Vagina (tissue), 2 donors: Measurements from ENCODE around the gene CSMD2. TPM values are rescaled to one million over a fixed set of nuclear protein-coding genes. Genes with fewer than 3 reads are reported as not detected.
A peak's percentile ranks its signal among the peaks of the same experiment; 100 is the strongest.

ENCODE experiments used
- DNase-seq, 2 donors: peaks; one replicate each; pipeline ENCODE4 v3.0.0-alpha.2; 2017; ENCODE audit errors: extremely low spot score in 2 of 2
- H3K27ac ChIP-seq: fragments of 200-600 bp; sonication (generic); one replicate; pipeline ENCODE4 v1.5.1; 2019
- H3K27me3 ChIP-seq: fragments of 200-600 bp; sonication (generic); one replicate; pipeline ENCODE4 v1.5.1; 2019
- H3K36me3 ChIP-seq, 2 donors: fragments of 200-600 bp; sonication (generic); one replicate each; pipeline ENCODE4 v1.5.1; 2017 to 2019
- H3K4me1 ChIP-seq: fragments of 200-600 bp; sonication (generic); one replicate; pipeline ENCODE4 v1.5.1; 2019
- H3K4me3 ChIP-seq, 2 donors: fragments of 200-600 bp; sonication (generic); 1 replicate in 1 of 2; 2 replicates in 1 of 2; pipeline ENCODE4 v1.5.1; 2016 to 2019
- H3K9me3 ChIP-seq: fragments of 200-600 bp; sonication (generic); one replicate; pipeline ENCODE4 v1.5.1; 2019
- POLR2A ChIP-seq, 2 donors: fragments of 450-650 bp; IDR thresholded peaks; one replicate each; pipeline ENCODE4 v1.6.1; 2017; ENCODE audit warnings: antibody characterized with exemption in 2 of 2, mild to moderate bottlenecking in 2 of 2, moderate library complexity in 2 of 2
- POLR2AphosphoS5 ChIP-seq, 2 donors: sonication (generic); formaldehyde crosslinking; IDR thresholded peaks; one replicate each; pipeline ENCODE4 v1.9.0; 2017; ENCODE audit warnings: antibody characterized with exemption in 2 of 2, mild to moderate bottlenecking in 2 of 2, low read depth in 1 of 2; ENCODE audit not compliant: insufficient read depth in 1 of 2
- intact Hi-C: fragments of 100-400 bp; cut with DNase I; formaldehyde crosslinking; loops from one replicate; pipeline ENCODE4 v1.15.1; 2023
- total RNA-seq: library from RNA; depleted of rRNA; stranded (reverse); fragments of >200 nt; gene quantifications from one replicate; pipeline ENCODE4 v1.2.3, GENCODE V29; 2016
- TF ChIP-seq, protein P1 (sequence below), 3 experiments: fragments of 450-650 bp in 2 of 3; fragments of 200-600 bp in 1 of 3; sonication (generic) in 1 of 3; IDR thresholded peaks; one replicate each; pipeline ENCODE4 v1.5.1; 2017 to 2019; ENCODE audit warnings: antibody characterized with exemption in 3 of 3, mild to moderate bottlenecking in 2 of 3, moderate library complexity in 2 of 3

CSMD2 gene
- total RNA-seq, 1 donor from 2014 or later = 0.25 TPM

DNA sequence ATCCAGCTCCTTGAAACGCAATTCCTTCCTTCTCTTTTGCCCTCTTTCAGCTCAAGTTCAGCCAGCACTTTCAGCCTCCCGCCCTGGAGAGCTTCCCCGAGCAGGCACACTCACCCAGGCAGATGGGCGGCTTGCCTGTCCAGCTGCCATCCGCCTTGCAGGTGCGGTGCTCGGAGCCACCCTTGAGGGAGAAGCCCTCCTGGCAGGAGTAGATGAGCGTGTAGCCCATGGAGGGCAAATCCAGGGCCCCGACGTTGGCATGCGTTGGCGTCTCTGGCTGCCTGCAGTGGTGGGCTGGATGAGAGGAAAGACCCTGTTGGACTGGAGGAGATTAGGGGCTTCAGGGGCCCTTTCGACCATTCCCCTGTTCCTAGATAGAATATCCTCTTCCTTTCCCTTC lies 632.1 kb downstream of the CSMD2 start:
- intact Hi-C loops = no loop called here
- Histone ChIP-seq H3K9me3 (no peaks in the 10 kb centered on the region), H3K27me3 (no peaks in the 10 kb centered on the region), H3K36me3 (no peaks in the 10 kb centered on the region), H3K4me1 (no peaks in the 10 kb centered on the region), H3K4me3 (no peak overlapping the region), H3K27ac (no peak overlapping the region)
- no peak for DNase-seq
- TF ChIP-seq POLR2AphosphoS5 (IDR thresholded peaks at IDR 0.05; ENCODE audit: insufficient read depth in 1 of 2, low read depth in 1 of 2) = no peak

DNA sequence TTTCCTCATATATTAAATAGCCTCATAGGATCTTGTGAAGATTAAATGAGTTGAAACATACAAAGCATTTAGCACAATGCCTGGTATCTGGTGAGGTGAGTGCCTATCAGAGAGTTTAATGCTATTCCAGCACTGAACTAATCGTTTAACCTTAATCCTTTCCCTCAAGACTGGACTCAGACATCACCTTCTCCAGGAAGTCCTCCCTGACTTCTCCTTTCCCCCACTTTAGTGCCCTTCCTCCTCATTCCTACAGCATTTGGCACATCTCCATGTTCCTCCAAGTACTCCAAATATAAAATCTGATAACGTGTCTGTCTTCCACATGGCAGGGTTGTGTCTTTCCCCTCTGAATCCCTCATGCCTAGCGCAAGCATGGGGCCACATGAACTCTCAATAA lies 632.8 kb downstream of the CSMD2 start:
- H3K27me3 ChIP-seq = no peaks in the 10 kb centered on the region
- no peak overlapping the region for H3K27ac ChIP-seq
- no peaks in the 10 kb centered on the region for H3K4me1 ChIP-seq
- no peak overlapping the region for H3K4me3 ChIP-seq
- no peaks in the 10 kb centered on the region for H3K36me3 ChIP-seq
- no peaks in the 10 kb centered on the region for H3K9me3 ChIP-seq
- intact Hi-C loops = no loop called here
- TF ChIP-seq, protein P1, sequence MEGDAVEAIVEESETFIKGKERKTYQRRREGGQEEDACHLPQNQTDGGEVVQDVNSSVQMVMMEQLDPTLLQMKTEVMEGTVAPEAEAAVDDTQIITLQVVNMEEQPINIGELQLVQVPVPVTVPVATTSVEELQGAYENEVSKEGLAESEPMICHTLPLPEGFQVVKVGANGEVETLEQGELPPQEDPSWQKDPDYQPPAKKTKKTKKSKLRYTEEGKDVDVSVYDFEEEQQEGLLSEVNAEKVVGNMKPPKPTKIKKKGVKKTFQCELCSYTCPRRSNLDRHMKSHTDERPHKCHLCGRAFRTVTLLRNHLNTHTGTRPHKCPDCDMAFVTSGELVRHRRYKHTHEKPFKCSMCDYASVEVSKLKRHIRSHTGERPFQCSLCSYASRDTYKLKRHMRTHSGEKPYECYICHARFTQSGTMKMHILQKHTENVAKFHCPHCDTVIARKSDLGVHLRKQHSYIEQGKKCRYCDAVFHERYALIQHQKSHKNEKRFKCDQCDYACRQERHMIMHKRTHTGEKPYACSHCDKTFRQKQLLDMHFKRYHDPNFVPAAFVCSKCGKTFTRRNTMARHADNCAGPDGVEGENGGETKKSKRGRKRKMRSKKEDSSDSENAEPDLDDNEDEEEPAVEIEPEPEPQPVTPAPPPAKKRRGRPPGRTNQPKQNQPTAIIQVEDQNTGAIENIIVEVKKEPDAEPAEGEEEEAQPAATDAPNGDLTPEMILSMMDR (IDR thresholded peaks at IDR 0.05) = no peak
- no peak for TF ChIP-seq POLR2A (IDR thresholded peaks at IDR 0.05)
- no peak for DNase-seq

DNA sequence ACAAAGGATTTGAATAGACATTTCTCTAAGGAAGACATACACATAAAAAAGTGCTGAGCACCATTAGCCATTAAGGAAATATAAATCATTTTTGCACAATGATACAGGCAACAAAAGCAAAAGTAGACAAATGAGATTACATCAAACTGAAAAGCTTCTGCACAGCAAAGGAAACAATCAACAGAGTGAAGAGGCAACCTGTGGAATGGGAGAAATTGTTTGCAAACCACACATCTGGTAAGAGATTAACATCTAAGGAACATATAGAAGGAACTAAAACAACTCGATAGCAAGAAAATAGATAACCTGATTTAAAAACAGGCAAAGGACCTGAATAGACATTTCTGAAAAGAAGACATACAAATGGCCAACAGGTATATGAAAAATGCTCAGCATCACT lies 635.1 kb downstream of the CSMD2 start:
- Histone ChIP-seq H3K27ac (no peak overlapping the region), H3K36me3 (no peaks in the 10 kb centered on the region), H3K27me3 (no peaks in the 10 kb centered on the region), H3K4me1 (no peaks in the 10 kb centered on the region), H3K4me3 (no peak overlapping the region), H3K9me3 (no peaks in the 10 kb centered on the region)
- no peak for DNase-seq
- TF ChIP-seq, protein P1 (IDR thresholded peaks at IDR 0.05) = no peak
- TF ChIP-seq POLR2A (IDR thresholded peaks at IDR 0.05) (no peak), POLR2AphosphoS5 (IDR thresholded peaks at IDR 0.05; ENCODE audit: insufficient read depth in 1 of 2, low read depth in 1 of 2) (no peak)
- intact Hi-C loops = no loop called here

DNA sequence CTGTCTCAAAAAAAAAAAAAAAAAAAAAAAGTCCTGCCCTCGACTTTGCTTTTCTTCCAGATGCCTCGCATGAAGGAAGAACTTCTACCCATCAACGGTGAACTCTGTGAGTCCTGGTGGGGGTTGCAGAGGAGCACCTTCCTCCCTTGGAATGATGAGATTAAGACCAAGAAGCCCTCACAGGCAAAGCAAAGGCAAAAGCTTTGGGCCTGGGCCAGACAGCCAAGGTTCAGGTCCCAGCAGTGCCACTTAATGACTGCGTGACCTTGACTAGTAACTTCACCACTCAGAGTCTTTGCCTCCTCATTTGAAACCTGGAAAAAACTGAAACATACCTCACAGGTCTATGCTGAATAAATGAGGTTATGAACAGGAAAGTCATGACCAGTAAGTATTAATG lies 637.1 kb downstream of the CSMD2 start:
- DNase-seq = no peak
- Histone ChIP-seq H3K27me3 (no peaks in the 10 kb centered on the region), H3K4me3 (no peak overlapping the region), H3K4me1 (no peaks in the 10 kb centered on the region), H3K9me3 (no peaks in the 10 kb centered on the region), H3K36me3 (no peaks in the 10 kb centered on the region), H3K27ac (no peak overlapping the region)
- TF ChIP-seq POLR2AphosphoS5 (IDR thresholded peaks at IDR 0.05; ENCODE audit: insufficient read depth in 1 of 2, low read depth in 1 of 2) = no peak
- TF ChIP-seq POLR2A (IDR thresholded peaks at IDR 0.05) = no peak
- TF ChIP-seq, protein P1 (IDR thresholded peaks at IDR 0.05) = no peak
- intact Hi-C loops = no loop called here

DNA sequence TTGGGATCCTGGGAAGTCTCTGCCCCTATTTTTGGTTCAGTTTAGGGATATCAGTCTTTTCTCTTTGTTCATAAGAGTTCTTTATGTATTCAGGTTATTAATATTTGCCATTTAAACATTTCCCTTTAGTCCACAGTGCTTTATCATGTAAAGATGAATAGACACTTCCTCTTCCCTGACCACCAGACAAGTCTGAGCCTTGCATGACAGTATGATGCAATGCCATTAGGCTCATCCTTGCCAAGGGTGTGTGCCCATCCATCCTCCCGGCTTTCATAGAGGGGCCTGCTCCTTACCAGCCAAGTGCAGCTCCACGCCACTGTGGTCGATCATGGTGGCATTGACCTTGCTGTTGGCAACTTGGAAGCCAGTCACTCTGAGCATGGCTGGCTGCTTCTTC lies 640.4 kb downstream of the CSMD2 start:
- Histone ChIP-seq H3K27me3 (no peaks in the 10 kb centered on the region), H3K4me3 (no peak overlapping the region), H3K4me1 (no peaks in the 10 kb centered on the region), H3K36me3 (no peaks in the 10 kb centered on the region), H3K9me3 (no peaks in the 10 kb centered on the region), H3K27ac (no peak overlapping the region)
- no peak for TF ChIP-seq POLR2A (IDR thresholded peaks at IDR 0.05)
- DNase-seq = no peak
- intact Hi-C loops = no loop called here

DNA sequence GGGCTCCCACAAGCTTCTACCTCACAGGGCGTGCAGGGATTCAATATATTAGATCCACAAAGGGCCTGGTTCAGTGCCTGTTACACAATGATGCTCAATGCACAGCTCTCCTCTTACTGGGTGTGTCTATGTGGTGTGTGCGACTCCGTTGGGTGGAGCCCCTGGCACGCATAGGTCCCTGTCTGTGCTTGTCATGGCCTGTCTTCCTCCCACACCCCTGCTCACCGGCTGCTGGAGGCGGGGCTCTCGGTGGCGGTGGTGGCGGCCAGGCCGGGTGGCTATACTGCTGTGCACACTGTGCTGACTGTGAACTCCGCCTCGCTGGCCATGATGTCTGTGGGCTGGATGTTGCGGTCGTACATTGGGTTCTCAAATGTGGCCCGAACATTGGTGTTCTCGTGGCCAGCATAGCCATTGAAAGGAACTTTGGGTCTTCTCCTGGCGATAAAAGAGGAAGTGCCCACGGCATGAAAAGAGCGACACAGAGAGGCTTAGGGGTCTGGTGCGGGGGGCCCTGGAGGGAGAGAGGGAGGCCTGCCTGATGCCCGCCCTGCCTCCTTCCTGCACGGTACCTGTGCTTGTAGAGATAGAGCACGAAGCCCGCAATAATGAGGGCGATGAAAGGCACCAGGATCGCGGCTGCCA lies 645.7 kb downstream of the CSMD2 start:
- DNase-seq = peak in 1 of 2 donors; percentile 44
- H3K27ac ChIP-seq = no peak overlapping the region
- intact Hi-C loops = no loop called here
- H3K36me3 ChIP-seq = no peaks in the 10 kb centered on the region
- no peaks in the 10 kb centered on the region for H3K27me3 ChIP-seq
- H3K4me1 ChIP-seq = no peaks in the 10 kb centered on the region
- TF ChIP-seq POLR2A (IDR thresholded peaks at IDR 0.05) (no peak), POLR2AphosphoS5 (IDR thresholded peaks at IDR 0.05; ENCODE audit: insufficient read depth in 1 of 2, low read depth in 1 of 2) (no peak)
- TF ChIP-seq, protein P1 (IDR thresholded peaks at IDR 0.05) = no peak
- no peaks in the 10 kb centered on the region for H3K9me3 ChIP-seq
- H3K4me3 ChIP-seq = no peak overlapping the region
